Gastroesophageal sphincter (tissue), 3 donors: Measurements from ENCODE around the gene PSMA7.

Experiments
- EP300 ChIP-seq: sonication (generic); formaldehyde crosslinking; IDR thresholded peaks from one replicate; pipeline ENCODE4 v1.6.1; 2017; ENCODE audit warnings: antibody characterized with exemption, mild to moderate bottlenecking
- POLR2A ChIP-seq, 2 donors: fragments of 450-650 bp; IDR thresholded peaks; one replicate each; pipeline ENCODE4 v1.6.1; 2017; ENCODE audit warnings: antibody characterized with exemption in 2 of 2, mild to moderate bottlenecking in 2 of 2, moderate library complexity in 1 of 2
- POLR2AphosphoS5 ChIP-seq: sonication (generic); formaldehyde crosslinking; IDR thresholded peaks from one replicate; pipeline ENCODE4 v1.6.1; 2017; ENCODE audit warnings: antibody characterized with exemption
- TF ChIP-seq, protein P1 (sequence below), 4 experiments: fragments of 200-600 bp in 2 of 4; fragments of 450-650 bp in 2 of 4; sonication (generic) in 1 of 4; IDR thresholded peaks; one replicate each; pipeline ENCODE4 v1.5.1; 2017 to 2019; ENCODE audit warnings: antibody characterized with exemption in 4 of 4, mild to moderate bottlenecking in 2 of 4, moderate library complexity in 2 of 4

DNA sequence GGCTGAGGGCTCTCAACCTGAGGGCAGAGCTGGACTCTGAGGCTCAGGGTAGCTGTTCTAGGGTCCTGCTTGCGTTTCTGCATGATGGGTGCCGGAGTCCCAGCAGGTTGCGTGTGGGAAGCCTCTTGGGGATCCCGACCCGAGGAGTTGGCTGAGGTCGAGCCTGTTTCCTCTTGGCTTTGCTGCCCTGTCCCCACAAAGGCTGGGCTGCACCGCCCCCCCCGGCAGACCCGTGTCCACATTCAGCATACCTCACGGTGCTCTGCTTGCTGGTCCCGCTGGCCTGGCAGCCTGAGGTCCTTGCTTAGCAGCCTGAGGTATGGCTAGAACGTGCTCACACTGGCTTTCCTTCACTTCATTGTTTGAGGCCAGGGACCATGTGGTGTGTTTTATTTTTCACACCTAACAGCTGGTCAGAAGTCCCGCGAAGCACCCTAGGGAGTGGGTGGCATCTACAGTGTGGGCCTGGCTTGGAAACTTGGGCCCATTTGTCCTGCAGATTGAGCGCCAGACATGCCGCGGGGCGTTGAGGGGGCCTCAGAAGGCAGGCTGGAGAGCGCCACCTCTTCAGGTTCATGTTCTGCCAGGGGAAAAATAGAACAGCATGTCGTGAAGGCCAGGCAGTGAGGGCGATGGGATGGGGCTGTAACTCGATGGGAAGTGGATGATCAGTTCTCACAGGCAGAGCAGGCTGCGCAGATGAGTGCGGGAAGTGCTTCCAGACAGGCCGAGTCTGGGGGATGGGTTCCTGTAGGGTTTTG, 11.5 kb downstream of the PSMA7 start:
- TF ChIP-seq POLR2AphosphoS5 (no peak), EP300 (no peak), POLR2A (IDR thresholded peaks at IDR 0.05) (no peak)
- TF ChIP-seq, protein P1, sequence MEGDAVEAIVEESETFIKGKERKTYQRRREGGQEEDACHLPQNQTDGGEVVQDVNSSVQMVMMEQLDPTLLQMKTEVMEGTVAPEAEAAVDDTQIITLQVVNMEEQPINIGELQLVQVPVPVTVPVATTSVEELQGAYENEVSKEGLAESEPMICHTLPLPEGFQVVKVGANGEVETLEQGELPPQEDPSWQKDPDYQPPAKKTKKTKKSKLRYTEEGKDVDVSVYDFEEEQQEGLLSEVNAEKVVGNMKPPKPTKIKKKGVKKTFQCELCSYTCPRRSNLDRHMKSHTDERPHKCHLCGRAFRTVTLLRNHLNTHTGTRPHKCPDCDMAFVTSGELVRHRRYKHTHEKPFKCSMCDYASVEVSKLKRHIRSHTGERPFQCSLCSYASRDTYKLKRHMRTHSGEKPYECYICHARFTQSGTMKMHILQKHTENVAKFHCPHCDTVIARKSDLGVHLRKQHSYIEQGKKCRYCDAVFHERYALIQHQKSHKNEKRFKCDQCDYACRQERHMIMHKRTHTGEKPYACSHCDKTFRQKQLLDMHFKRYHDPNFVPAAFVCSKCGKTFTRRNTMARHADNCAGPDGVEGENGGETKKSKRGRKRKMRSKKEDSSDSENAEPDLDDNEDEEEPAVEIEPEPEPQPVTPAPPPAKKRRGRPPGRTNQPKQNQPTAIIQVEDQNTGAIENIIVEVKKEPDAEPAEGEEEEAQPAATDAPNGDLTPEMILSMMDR (IDR thresholded peaks at IDR 0.05) = no peak
